KMS-11 (cell line): ENCODE data around the gene SLC16A2.

ENCODE experiments used
- H2AFZ ChIP-seq: fragments of 200-600 bp; sonication (generic); 2 replicates; pipeline ENCODE4 v1.6.1; 2016; ENCODE audit warnings: antibody characterized with exemption, mixed run types, low read depth
- H3K27ac ChIP-seq: fragments of 200-600 bp; sonication (generic); 2 replicates; pipeline ENCODE4 v1.6.1; 2016; ENCODE audit warnings: mild to moderate bottlenecking, mixed run types
- H3K27me3 ChIP-seq: fragments of 200-600 bp; sonication (generic); 2 replicates; pipeline ENCODE4 v1.6.1; 2017; ENCODE audit warnings: mild to moderate bottlenecking, low read depth, mixed run types, moderate library complexity; ENCODE audit not compliant: insufficient read depth
- H3K36me3 ChIP-seq: fragments of 200-600 bp; sonication (generic); 2 replicates; pipeline ENCODE4 v1.6.1; 2017; ENCODE audit warnings: mild to moderate bottlenecking, mixed run types; ENCODE audit not compliant: insufficient read depth
- H3K4me1 ChIP-seq: fragments of 200-600 bp; sonication (generic); 2 replicates; pipeline ENCODE4 v1.6.1; 2016; ENCODE audit warnings: mild to moderate bottlenecking, low read depth, mixed run types; ENCODE audit not compliant: poor library complexity, severe bottlenecking
- H3K4me2 ChIP-seq: fragments of 200-600 bp; sonication (generic); 2 replicates; pipeline ENCODE4 v1.7.0; 2016; ENCODE audit warnings: mild to moderate bottlenecking, mixed run types
- H3K4me3 ChIP-seq: fragments of 200-600 bp; sonication (generic); IDR thresholded peaks from 2 replicates; pipeline ENCODE4 v1.6.1; 2017; ENCODE audit warnings: low read depth, low read length, mixed read lengths; ENCODE audit not compliant: insufficient read depth
- H3K79me2 ChIP-seq: fragments of 200-600 bp; sonication (generic); 2 replicates; pipeline ENCODE4 v1.6.1; 2016; ENCODE audit warnings: low read depth, mixed run types; ENCODE audit not compliant: insufficient read depth
- H3K9ac ChIP-seq: fragments of 200-600 bp; sonication (generic); 2 replicates; pipeline ENCODE4 v1.6.1; 2016; ENCODE audit warnings: mild to moderate bottlenecking, mixed run types
- H4K20me1 ChIP-seq: fragments of 200-600 bp; sonication (generic); 2 replicates; pipeline ENCODE4 v1.6.1; 2016; ENCODE audit warnings: mild to moderate bottlenecking, mixed run types; ENCODE audit not compliant: insufficient read depth
- TF ChIP-seq, protein P1 (sequence below): fragments of 200-600 bp; sonication (generic); conservative IDR thresholded peaks from 2 replicates; pipeline ENCODE4 v1.6.1; 2017; ENCODE audit warnings: low read depth, mild to moderate bottlenecking, antibody characterized with exemption, low read length, moderate library complexity, mixed read lengths

SLC16A2 gene

DNA sequence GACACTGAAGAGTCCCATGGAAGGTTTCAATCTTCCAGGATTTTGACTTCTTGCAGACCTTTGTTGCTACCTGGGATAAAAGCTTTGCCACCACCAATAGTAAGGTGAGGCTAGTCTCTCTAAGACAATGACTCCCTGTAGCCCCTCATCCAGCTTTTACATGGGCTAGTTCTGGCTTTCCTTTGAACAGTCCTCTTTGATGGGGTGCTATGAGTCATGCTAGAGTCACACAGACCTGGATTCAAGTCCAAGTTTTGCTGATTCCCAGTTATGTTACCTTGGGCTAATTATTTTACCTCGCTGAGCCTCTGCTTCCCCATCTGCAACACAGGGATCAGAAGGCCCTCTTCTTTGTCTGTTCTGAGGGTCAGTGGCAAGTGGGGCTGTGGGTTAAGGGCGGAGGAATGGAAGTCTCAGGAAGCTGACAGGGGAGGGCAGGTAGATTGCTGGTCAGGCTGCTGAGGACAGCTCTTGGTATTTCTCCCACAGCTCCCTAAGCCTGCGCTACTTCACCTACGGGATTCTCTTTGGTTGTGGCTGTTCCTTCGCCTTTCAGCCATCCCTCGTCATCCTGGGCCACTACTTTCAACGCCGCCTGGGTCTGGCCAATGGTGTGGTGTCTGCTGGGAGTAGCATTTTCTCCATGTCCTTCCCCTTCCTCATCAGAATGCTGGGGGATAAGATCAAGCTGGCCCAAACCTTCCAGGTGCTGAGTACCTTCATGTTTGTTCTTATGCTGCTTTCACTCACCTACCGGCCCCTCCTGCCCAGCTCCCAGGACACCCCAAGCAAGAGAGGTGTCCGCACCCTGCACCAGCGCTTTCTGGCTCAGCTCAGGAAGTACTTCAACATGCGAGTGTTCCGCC, 102.8 kb downstream of the SLC16A2 start:
- H3K27me3 ChIP-seq = no peaks in the 10 kb centered on the region

DNA sequence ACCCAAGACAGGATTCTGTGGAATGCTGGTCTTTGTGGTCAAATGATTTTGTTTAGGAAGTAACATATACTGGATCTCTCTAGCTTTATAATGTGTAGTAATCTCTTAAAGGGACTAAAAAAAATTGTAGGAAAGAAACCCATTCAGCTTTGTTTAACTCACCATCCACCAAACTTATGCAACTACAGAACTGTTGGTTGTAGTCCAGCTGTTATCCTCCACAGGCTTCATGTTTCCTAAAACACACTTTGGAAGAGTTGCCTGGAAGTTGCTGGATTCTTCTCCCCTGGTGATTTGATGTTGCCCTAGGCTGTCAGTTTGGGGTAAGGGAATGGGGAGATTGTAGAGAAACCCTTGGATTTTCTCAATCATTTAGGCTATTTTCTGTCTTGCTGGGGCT, 103.8 kb downstream of the SLC16A2 start:
- no peak overlapping the region for H3K9ac ChIP-seq
- TF ChIP-seq, protein P1, sequence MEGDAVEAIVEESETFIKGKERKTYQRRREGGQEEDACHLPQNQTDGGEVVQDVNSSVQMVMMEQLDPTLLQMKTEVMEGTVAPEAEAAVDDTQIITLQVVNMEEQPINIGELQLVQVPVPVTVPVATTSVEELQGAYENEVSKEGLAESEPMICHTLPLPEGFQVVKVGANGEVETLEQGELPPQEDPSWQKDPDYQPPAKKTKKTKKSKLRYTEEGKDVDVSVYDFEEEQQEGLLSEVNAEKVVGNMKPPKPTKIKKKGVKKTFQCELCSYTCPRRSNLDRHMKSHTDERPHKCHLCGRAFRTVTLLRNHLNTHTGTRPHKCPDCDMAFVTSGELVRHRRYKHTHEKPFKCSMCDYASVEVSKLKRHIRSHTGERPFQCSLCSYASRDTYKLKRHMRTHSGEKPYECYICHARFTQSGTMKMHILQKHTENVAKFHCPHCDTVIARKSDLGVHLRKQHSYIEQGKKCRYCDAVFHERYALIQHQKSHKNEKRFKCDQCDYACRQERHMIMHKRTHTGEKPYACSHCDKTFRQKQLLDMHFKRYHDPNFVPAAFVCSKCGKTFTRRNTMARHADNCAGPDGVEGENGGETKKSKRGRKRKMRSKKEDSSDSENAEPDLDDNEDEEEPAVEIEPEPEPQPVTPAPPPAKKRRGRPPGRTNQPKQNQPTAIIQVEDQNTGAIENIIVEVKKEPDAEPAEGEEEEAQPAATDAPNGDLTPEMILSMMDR = no peak
- no peaks in the 10 kb centered on the region for H3K4me1 ChIP-seq
- H3K36me3 ChIP-seq = no peaks in the 10 kb centered on the region
- H3K4me3 ChIP-seq = no peak overlapping the region
- no peaks in the 10 kb centered on the region for H3K27me3 ChIP-seq
- H4K20me1 ChIP-seq = no peaks in the 10 kb centered on the region
- H2AFZ ChIP-seq = no peak overlapping the region
- H3K4me2 ChIP-seq = no peak overlapping the region
- H3K79me2 ChIP-seq = no peaks in the 10 kb centered on the region
- no peak overlapping the region for H3K27ac ChIP-seq

More for the DNA sequence above, 102.8 kb downstream of the SLC16A2 start:
- Histone ChIP-seq H4K20me1 (no peaks in the 10 kb centered on the region), H3K27ac (no peak overlapping the region), H3K9ac (no peak overlapping the region), H3K4me2 (no peak overlapping the region), H2AFZ (no peak overlapping the region), H3K4me1 (no peaks in the 10 kb centered on the region), H3K4me3 (no peak overlapping the region), H3K36me3 (no peaks in the 10 kb centered on the region), H3K79me2 (no peaks in the 10 kb centered on the region)
- TF ChIP-seq, protein P1 = no peak

DNA sequence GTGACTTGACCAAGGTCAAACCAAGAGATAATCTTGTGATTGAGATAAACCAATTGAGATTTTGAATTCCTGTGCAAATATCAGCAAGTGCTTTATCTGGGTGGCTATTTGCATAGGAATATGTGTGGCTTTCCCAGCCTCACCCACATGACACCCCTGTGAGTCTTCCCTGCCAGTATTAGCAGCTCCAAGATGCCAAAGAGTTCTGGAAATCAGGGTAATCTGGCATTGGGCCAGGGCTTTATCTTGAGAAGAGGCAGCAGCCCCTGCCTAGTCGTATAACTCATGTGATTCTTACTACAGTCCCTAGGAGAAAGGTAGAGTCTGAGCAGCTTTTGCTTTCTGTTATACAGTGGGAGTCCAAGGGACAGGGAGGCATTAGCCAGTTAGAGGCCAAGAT, 105.5 kb downstream of the SLC16A2 start:
- no peak overlapping the region for H2AFZ ChIP-seq
- no peaks in the 10 kb centered on the region for H3K36me3 ChIP-seq
- no peak overlapping the region for H3K9ac ChIP-seq
- TF ChIP-seq, protein P1 = no peak
- H3K4me2 ChIP-seq = no peak overlapping the region
- no peaks in the 10 kb centered on the region for H4K20me1 ChIP-seq
- H3K4me1 ChIP-seq = no peaks in the 10 kb centered on the region
- no peak overlapping the region for H3K4me3 ChIP-seq
- H3K79me2 ChIP-seq = no peaks in the 10 kb centered on the region
- no peaks in the 10 kb centered on the region for H3K27me3 ChIP-seq
- H3K27ac ChIP-seq = no peak overlapping the region

DNA sequence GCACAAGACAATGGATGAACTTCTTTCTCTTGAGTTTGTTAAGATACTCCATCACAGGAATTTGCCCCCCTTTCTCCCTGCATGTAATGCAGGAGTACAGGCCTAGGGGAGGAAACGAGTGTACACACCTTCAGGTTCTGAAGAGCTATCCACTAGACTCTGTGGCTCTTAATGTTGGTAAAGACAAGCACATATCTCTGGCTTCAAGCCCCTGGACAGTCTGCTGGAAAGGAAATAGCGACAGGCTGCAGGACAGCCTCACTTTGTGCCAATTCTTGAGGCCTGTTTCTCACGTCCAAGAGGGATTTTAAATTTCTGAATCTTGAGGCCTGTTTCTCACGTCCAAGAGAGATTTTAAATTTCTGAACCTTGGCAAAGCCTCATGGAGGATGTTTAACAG, 106.1 kb downstream of the SLC16A2 start:
- Histone ChIP-seq H3K27me3 (no peaks in the 10 kb centered on the region), H3K27ac (no peak overlapping the region), H3K36me3 (no peaks in the 10 kb centered on the region), H3K4me3 (no peak overlapping the region), H4K20me1 (no peaks in the 10 kb centered on the region), H3K79me2 (no peaks in the 10 kb centered on the region), H3K4me2 (no peak overlapping the region), H3K4me1 (no peaks in the 10 kb centered on the region), H2AFZ (no peak overlapping the region), H3K9ac (no peak overlapping the region)
- TF ChIP-seq, protein P1 = no peak
